ENCODE results near the gene CALR.

GRCh38 chr19:12940897-12941296, 2.5 kb downstream of the CALR start:
- TF ChIP-seq ZNF274 (IDR thresholded peaks at IDR 0.05; ENCODE audit: low read depth, low read length) (no peak), SUZ12 (IDR thresholded peaks at IDR 0.05; ENCODE audit: extremely low read depth, insufficient read depth, insufficient read length) (no peak)

Data from NT2/D1 (cell line).